ENCODE measurements around the gene KMT2A.

DNA sequence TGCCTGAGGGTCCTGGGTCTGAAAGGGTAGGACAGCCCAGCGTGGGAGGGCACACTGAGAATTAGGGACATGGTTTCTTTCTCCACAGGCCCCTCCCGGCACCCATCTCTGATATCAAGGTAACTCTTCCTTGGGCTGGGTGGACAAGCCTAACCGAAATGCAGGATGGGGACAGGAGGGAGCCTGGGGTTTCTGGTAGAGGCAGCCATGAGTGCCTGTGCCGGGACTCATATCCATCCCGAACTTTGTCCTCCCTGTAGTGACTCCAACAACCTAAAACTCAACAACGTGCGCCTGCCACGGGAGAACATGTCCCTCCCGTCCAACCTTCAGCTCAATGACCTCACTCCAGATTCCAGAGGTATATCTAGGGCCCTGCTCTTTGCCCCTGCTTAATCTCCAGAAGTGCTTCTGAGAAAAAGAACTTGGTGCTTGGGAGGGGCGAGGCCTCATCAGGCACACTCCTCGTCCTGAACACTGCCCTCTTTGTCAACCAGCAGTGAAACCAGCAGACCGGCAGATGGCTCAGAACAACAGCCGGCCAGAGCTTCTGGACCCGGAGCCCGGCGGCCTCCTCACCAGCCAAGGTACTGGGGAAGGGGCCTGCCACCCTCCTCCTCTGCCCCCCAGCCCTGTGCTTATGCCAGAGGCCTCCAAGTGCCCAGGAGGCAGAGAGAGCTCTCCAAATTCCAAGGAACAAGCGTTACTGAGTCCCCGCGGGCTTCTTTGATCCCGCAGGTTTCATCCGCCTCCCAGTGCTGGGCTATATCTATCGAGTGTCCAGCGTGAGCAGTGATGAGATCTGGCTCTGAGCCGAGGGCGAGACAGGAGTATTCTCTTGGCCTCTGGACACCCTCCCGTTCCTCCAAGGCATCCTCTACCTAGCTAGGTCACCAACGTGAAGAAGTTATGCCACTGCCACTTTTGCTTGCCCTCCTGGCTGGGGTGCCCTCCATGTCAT lies 97.8 kb downstream of the KMT2A start:
- TF ChIP-seq, protein P1, sequence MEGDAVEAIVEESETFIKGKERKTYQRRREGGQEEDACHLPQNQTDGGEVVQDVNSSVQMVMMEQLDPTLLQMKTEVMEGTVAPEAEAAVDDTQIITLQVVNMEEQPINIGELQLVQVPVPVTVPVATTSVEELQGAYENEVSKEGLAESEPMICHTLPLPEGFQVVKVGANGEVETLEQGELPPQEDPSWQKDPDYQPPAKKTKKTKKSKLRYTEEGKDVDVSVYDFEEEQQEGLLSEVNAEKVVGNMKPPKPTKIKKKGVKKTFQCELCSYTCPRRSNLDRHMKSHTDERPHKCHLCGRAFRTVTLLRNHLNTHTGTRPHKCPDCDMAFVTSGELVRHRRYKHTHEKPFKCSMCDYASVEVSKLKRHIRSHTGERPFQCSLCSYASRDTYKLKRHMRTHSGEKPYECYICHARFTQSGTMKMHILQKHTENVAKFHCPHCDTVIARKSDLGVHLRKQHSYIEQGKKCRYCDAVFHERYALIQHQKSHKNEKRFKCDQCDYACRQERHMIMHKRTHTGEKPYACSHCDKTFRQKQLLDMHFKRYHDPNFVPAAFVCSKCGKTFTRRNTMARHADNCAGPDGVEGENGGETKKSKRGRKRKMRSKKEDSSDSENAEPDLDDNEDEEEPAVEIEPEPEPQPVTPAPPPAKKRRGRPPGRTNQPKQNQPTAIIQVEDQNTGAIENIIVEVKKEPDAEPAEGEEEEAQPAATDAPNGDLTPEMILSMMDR (IDR thresholded peaks at IDR 0.05), result no peak
- TF ChIP-seq POLR2A (IDR thresholded peaks at IDR 0.05), result no peak

Measured in thyroid gland (tissue), 4 donors.